HepG2 (cell line): Measurements from ENCODE around the gene ITIH1. TPM values are rescaled to one million over a fixed set of nuclear protein-coding genes. Genes with fewer than 3 reads are reported as not detected.

ENCODE experiments used
- ATAC-seq: fragments of 200-7000 bp; cut with Tn5 transposase; 3 replicates; pipeline ENCODE4 v1.9.1; 2020; ENCODE audit warnings: mild to moderate bottlenecking, moderate library complexity
- BruUV-seq: library from RNA; stranded (reverse); fragments of 400-500 nt; replicated peaks from 2 replicates; lab custom pipeline; 2021; lab: Mats Ljungman, UMichigan
- CTCF ChIA-PET: fragments of 300-600 bp; formaldehyde crosslinking; extraction: SDS; loops from one replicate; lab custom pipeline; 2021; ENCODE audit warnings: low total read pairs, inconsistent platforms, low intra/inter-chr PET ratio; lab: Yijun Ruan, JAX
- POLR2A ChIA-PET: fragments of 350-600 bp; sonication (Branson Sonifier 250); formaldehyde crosslinking; loops from one replicate; lab custom pipeline; 2020; ENCODE audit warnings: antibody characterized with exemption, inconsistent platforms; lab: Yijun Ruan, JAX
- DNase-seq: peaks from one replicate; pipeline ENCODE4 v3.0.0-alpha.2; 2015; ENCODE audit warnings: low spot score
- FAIRE-seq: peaks from 3 replicates; lab custom pipeline; 2011; peaks lifted over from hg19 to GRCh38; lab: Jason Lieb, UNC
- H2AFZ ChIP-seq: one replicate; pipeline ENCODE4 v1.6.1; 2011; ENCODE audit warnings: low read length, inconsistent platforms
- H3K27ac ChIP-seq: fragments of 300-600 bp; 3 replicates; pipeline ENCODE4 v1.8.0; 2011; ENCODE audit warnings: mixed run types, mild to moderate bottlenecking, mixed read lengths, low read length, inconsistent platforms; ENCODE audit not compliant: insufficient read depth; ENCODE audit errors: extremely low read length
- H3K27me3 ChIP-seq, 2 experiments: fragments of 200-600 bp in 1 of 2; 2 replicates in 1 of 2; 3 replicates in 1 of 2; pipeline versions ENCODE4 v1.6.0 to v1.8.0; 2011; ENCODE audit warnings: low read length in 2 of 2, mild to moderate bottlenecking in 2 of 2, moderate library complexity in 2 of 2, inconsistent platforms in 1 of 2; ENCODE audit not compliant: insufficient read depth in 2 of 2, control insufficient read depth in 1 of 2
- H3K36me3 ChIP-seq, 2 experiments: fragments of 200-600 bp in 1 of 2; replicated peaks in 1 of 2; 2 replicates in 1 of 2; 3 replicates in 1 of 2; pipeline versions ENCODE4 v1.5.1 to v1.8.0; 2011; ENCODE audit warnings: low read length in 2 of 2, inconsistent platforms in 1 of 2; ENCODE audit not compliant: insufficient read depth in 2 of 2, control insufficient read depth in 1 of 2
- H3K4me1 ChIP-seq: 2 replicates; pipeline ENCODE4 v1.5.1; 2012; ENCODE audit warnings: low read length, inconsistent platforms; ENCODE audit not compliant: insufficient read depth
- H3K4me2 ChIP-seq: 2 replicates; pipeline ENCODE4 v1.6.0; 2011; ENCODE audit warnings: low read depth, low read length, inconsistent platforms
- H3K4me3 ChIP-seq, 3 experiments: fragments of 200-600 bp in 1 of 3; sonication (generic), shearing (Covaris generic) in 1 of 3; replicated peaks in 1 of 3; 2 replicates each; pipeline ENCODE4 v1.5.1; 2011 to 2016; ENCODE audit warnings: low read length in 3 of 3, inconsistent platforms in 2 of 3, low read depth in 2 of 3, mild to moderate bottlenecking in 2 of 3, control low read depth in 1 of 3, mixed read lengths in 1 of 3; ENCODE audit not compliant: insufficient read depth in 1 of 3
- H3K79me2 ChIP-seq: one replicate; pipeline ENCODE4 v1.6.1; 2011; ENCODE audit warnings: low read length, inconsistent platforms; ENCODE audit not compliant: insufficient read depth
- H3K9ac ChIP-seq: 2 replicates; pipeline ENCODE4 v1.6.0; 2011; ENCODE audit warnings: mild to moderate bottlenecking, low read depth, low read length, inconsistent platforms; ENCODE audit not compliant: insufficient read depth
- H3K9me3 ChIP-seq: 2 replicates; pipeline ENCODE4 v1.5.1; 2012; ENCODE audit warnings: mild to moderate bottlenecking, low read length
- H4K20me1 ChIP-seq: 2 replicates; pipeline ENCODE4 v1.6.0; 2011; ENCODE audit warnings: inconsistent platforms, mild to moderate bottlenecking, low read length, moderate library complexity; ENCODE audit not compliant: insufficient read depth
- MTF2 ChIP-seq: sonication (generic); formaldehyde crosslinking; IDR thresholded peaks from 2 replicates; pipeline ENCODE4 v1.5.0; 2020; ENCODE audit warnings: missing genetic modification reagents, borderline replicate concordance
- PAF1 ChIP-seq: IDR thresholded peaks from 2 replicates; pipeline ENCODE4 v1.6.1; 2016; ENCODE audit warnings: missing genetic modification reagents, missing compliant biosample characterization
- PCBP1 ChIP-seq: fragments of 200-400 bp; formaldehyde crosslinking; IDR thresholded peaks from 2 replicates; pipeline ENCODE4 v1.6.1; 2017; ENCODE audit warnings: mild to moderate bottlenecking, low read depth, low read length, borderline replicate concordance
- POLR2A ChIP-seq, 2 experiments: IDR thresholded peaks; 2 replicates each; pipeline ENCODE4 v1.6.1; 2011; ENCODE audit warnings: low read depth in 2 of 2, low read length in 2 of 2, mild to moderate bottlenecking in 1 of 2, moderate library complexity in 1 of 2; ENCODE audit not compliant: insufficient read depth in 1 of 2
- RELA ChIP-seq: sonication (generic); formaldehyde crosslinking; IDR thresholded peaks from 2 replicates; pipeline ENCODE4 v1.4.0; 2020; ENCODE audit warnings: missing genetic modification reagents
- REPIN1 ChIP-seq: sonication (generic); formaldehyde crosslinking; IDR thresholded peaks from 2 replicates; pipeline ENCODE4 v1.8.0; 2022; ENCODE audit warnings: missing genetic modification reagents, low read depth, mild to moderate bottlenecking, borderline replicate concordance
- SP5 ChIP-seq: IDR thresholded peaks from 2 replicates; pipeline ENCODE4 v1.6.1; 2016; ENCODE audit warnings: low read depth, borderline replicate concordance
- SSRP1 ChIP-seq: IDR thresholded peaks from 2 replicates; pipeline ENCODE4 v1.6.1; 2016; ENCODE audit warnings: control low read depth
- TP53 ChIP-seq: sonication (generic); formaldehyde crosslinking; conservative IDR thresholded peaks from 2 replicates; pipeline ENCODE4 v1.4.0; 2020; ENCODE audit warnings: missing genetic modification reagents
- ZBTB49 ChIP-seq: sonication (generic); formaldehyde crosslinking; IDR thresholded peaks from 2 replicates; pipeline ENCODE4 v1.4.0; 2020; ENCODE audit warnings: missing genetic modification reagents, borderline replicate concordance
- ZNF180 ChIP-seq: sonication (generic); formaldehyde crosslinking; IDR thresholded peaks from 2 replicates; pipeline ENCODE4 v1.4.0; 2020; ENCODE audit warnings: low read depth, missing genetic modification reagents, borderline replicate concordance
- ZNF501 ChIP-seq: sonication (generic); formaldehyde crosslinking; IDR thresholded peaks from 2 replicates; pipeline ENCODE4 v1.5.1; 2020; ENCODE audit warnings: mild to moderate bottlenecking, moderate library complexity, missing genetic modification reagents
- ZNF563 ChIP-seq: sonication (generic); formaldehyde crosslinking; IDR thresholded peaks from 2 replicates; pipeline ENCODE4 v1.8.0; 2022; ENCODE audit warnings: mild to moderate bottlenecking, moderate library complexity, missing genetic modification reagents
- WGBS: methylation state at CpG from one replicate; pipeline ENCODE4 v1.1.6; 2017; ENCODE audit warnings: low lambda C conversion rate; 5-methylcytosine and 5-hydroxymethylcytosine counted together
- in situ Hi-C: cut with HindIII; loops from 2 replicates; pipeline ENCODE4 v1.10.0; 2017; ENCODE audit warnings: low pct_unique_long_range_greater_than_20kb; ENCODE audit not compliant: extremely low pct_ligation_motif_present
- intact Hi-C: fragments of 100-400 bp; cut with micrococcal nuclease; formaldehyde crosslinking; loops from one replicate; pipeline ENCODE4 v1.10.0; 2022; ENCODE audit not compliant: unreplicated experiment
- polyA plus RNA-seq, 8 experiments: library from polyadenylated mRNA; depleted of rRNA in 3 of 8; stranded (reverse) in 7 of 8; unstranded in 1 of 8; fragments of >200 nt; fragmentation: Illumina TruSeq in 4 of 8; extraction: Trizol in 4 of 8; gene quantifications; 2 replicates each; pipeline versions ENCODE4 v1.2.1 to v1.2.3, GENCODE V29; 2011 to 2016; ENCODE audit warnings: low read depth in 4 of 8, missing spikeins in 1 of 8, mixed read lengths in 1 of 8; ENCODE audit not compliant: insufficient read depth in 1 of 8
- total RNA-seq, 5 experiments: library from RNA; depleted of rRNA; stranded (reverse); fragments of >200 nt; fragmentation: Illumina TruSeq; extraction: Trizol; gene quantifications; 2 replicates each; pipeline ENCODE4 v1.2.3, GENCODE V29; 2016; ENCODE audit warnings: low read depth in 1 of 5
- TF ChIP-seq, protein P1 (sequence below): IDR thresholded peaks from 2 replicates; pipeline ENCODE4 v1.6.1; 2016
- TF ChIP-seq, protein P2 (sequence below): sonication (generic); formaldehyde crosslinking; IDR thresholded peaks from 2 replicates; pipeline ENCODE4 v1.4.0; 2020; ENCODE audit warnings: mild to moderate bottlenecking, missing genetic modification reagents
- TF ChIP-seq, protein P3 (sequence below): IDR thresholded peaks from 2 replicates; pipeline ENCODE4 v1.6.1; 2012; ENCODE audit warnings: low read length, improper control_type of control experiment

Gene ITIH1
- total and polyA plus RNA-seq, 2 of the 13 experiments (the other 11 are each of a cell fraction or from before 2014, with no cell fraction given), result 12.3 to 19.6 TPM

DNA sequence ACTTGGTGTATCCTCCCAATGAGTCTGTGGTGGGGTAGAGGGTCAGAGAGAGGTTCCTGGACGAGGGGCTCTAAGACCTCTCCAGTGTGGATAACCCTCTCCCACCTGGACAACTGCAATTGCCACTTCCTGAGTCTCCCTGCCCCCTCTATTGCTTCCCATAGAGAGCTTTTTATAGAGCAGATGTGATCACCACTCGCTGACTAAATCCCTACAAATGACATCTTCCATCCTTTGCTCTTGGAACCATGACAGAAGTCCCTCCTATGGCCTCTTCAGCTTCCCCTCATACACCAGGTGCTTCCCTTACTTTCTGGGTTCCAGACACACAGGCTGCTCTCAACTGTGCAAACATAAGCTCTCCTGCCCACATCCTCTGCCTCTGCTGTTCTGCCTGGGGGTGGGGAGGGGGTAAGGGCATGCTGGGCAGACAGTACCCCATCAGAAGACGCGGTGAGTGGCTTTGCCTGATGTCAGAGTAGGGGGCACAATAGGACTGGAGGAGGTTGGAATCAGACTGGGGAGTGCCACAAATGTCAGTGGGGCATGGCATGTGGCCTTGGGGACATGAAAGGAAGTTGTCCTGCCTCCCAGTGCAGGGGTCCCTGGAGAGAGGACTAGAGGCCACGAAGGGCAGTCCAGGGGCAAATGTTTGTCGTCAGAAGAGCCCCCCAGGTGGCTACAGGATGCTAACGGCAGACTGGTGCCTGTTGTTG, 32.4 kb downstream of the ITIH1 start:
- Histone ChIP-seq H3K4me3 (no peak overlapping the region), H2AFZ (no peak overlapping the region), H3K36me3 (peaks cover 3 to 9% of the 10 kb centered on the region in 2 experiments; a peak in 3 of 5 replicates), H3K27me3 (no peaks in the 10 kb centered on the region), H3K27ac (no peak overlapping the region), H3K9ac (no peak overlapping the region), H4K20me1 (no peaks in the 10 kb centered on the region), H3K4me2 (no peak overlapping the region), H3K79me2 (no peaks in the 10 kb centered on the region), H3K4me1 (peaks cover 61% of the 10 kb centered on the region), H3K9me3 (no peaks in the 10 kb centered on the region)
- FAIRE-seq (no peak), DNase-seq (no peak), ATAC-seq (no peak)
- in situ Hi-C loops (no loop called here), intact Hi-C loops (no loop called here)
- ChIA-PET CTCF (no interaction called here), POLR2A (interaction anchor here (1.3 to 4.4 kb wide), 8 partner anchors 9 to 34 kb away, joined by 3 to 18 read pairs (median 5); no protein-coding TSS in a partner anchor)
- no TSS peak for BruUV-seq
- WGBS, result 93% methylated on average over 5 of the region's 7 CpGs
- TF ChIP-seq ZNF180 (CRISPR knock-in tag) (no peak), ZNF501 (CRISPR knock-in tag) (no peak), PCBP1 (no peak), ZBTB49 (CRISPR knock-in tag) (no peak), SP5 (CRISPR knock-in tag) (no peak), REPIN1 (CRISPR knock-in tag) (no peak), ZNF563 (CRISPR knock-in tag) (0 out of 2 replicates have a peak, but pooled peaks have one; percentile 36), TP53 (CRISPR knock-in tag) (no peak), RELA (no peak), PAF1 (CRISPR knock-in tag) (peak; percentile 94), MTF2 (CRISPR knock-in tag) (no peak), POLR2A (IDR thresholded peaks at IDR 0.05; ENCODE audit: insufficient read depth in 1 of 2, low read depth in 2 of 2, low read length in 2 of 2) (peak in 1 of 2 experiments; percentile 54; a peak in 2 of 4 replicates), SSRP1 (CRISPR knock-in tag) (peak; percentile 93)
- TF ChIP-seq, protein P1, sequence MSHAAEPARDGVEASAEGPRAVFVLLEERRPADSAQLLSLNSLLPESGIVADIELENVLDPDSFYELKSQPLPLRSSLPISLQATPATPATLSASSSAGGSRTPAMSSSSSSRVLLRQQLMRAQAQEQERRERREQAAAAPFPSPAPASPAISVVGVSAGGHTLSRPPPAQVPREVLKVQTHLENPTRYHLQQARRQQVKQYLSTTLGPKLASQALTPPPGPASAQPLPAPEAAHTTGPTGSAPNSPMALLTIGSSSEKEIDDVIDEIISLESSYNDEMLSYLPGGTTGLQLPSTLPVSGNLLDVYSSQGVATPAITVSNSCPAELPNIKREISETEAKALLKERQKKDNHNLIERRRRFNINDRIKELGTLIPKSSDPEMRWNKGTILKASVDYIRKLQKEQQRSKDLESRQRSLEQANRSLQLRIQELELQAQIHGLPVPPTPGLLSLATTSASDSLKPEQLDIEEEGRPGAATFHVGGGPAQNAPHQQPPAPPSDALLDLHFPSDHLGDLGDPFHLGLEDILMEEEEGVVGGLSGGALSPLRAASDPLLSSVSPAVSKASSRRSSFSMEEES (CRISPR knock-in tag), result no peak
- TF ChIP-seq, protein P2, sequence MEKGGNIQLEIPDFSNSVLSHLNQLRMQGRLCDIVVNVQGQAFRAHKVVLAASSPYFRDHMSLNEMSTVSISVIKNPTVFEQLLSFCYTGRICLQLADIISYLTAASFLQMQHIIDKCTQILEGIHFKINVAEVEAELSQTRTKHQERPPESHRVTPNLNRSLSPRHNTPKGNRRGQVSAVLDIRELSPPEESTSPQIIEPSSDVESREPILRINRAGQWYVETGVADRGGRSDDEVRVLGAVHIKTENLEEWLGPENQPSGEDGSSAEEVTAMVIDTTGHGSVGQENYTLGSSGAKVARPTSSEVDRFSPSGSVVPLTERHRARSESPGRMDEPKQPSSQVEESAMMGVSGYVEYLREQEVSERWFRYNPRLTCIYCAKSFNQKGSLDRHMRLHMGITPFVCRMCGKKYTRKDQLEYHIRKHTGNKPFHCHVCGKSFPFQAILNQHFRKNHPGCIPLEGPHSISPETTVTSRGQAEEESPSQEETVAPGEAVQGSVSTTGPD (CRISPR knock-in tag), result no peak
- TF ChIP-seq, protein P3, sequence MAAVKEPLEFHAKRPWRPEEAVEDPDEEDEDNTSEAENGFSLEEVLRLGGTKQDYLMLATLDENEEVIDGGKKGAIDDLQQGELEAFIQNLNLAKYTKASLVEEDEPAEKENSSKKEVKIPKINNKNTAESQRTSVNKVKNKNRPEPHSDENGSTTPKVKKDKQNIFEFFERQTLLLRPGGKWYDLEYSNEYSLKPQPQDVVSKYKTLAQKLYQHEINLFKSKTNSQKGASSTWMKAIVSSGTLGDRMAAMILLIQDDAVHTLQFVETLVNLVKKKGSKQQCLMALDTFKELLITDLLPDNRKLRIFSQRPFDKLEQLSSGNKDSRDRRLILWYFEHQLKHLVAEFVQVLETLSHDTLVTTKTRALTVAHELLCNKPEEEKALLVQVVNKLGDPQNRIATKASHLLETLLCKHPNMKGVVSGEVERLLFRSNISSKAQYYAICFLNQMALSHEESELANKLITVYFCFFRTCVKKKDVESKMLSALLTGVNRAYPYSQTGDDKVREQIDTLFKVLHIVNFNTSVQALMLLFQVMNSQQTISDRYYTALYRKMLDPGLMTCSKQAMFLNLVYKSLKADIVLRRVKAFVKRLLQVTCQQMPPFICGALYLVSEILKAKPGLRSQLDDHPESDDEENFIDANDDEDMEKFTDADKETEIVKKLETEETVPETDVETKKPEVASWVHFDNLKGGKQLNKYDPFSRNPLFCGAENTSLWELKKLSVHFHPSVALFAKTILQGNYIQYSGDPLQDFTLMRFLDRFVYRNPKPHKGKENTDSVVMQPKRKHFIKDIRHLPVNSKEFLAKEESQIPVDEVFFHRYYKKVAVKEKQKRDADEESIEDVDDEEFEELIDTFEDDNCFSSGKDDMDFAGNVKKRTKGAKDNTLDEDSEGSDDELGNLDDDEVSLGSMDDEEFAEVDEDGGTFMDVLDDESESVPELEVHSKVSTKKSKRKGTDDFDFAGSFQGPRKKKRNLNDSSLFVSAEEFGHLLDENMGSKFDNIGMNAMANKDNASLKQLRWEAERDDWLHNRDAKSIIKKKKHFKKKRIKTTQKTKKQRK, result no peak
